ENCODE results near the gene GNL1.
A peak's percentile ranks its signal among the peaks of the same experiment; 100 is the strongest.

- TF ChIP-seq POLR2A (IDR thresholded peaks at IDR 0.05; ENCODE audit: low read depth, low read length) (no peak), CTCF (IDR thresholded peaks at IDR 0.05 in 2 of 3, conservative IDR thresholded peaks at IDR 0.05 in 1 of 3; ENCODE audit: control insufficient read depth in 2 of 3, extremely low read depth in 1 of 3, insufficient read depth in 1 of 3, low read depth in 3 of 3, low read length in 3 of 3) (no peak), SP1 (IDR thresholded peaks at IDR 0.05; ENCODE audit: low read depth, low read length) (no peak), EZH2 (IDR thresholded peaks at IDR 0.05; ENCODE audit: borderline replicate concordance, control insufficient read depth, low read depth, low read length) (no peak), ZZZ3 (IDR thresholded peaks at IDR 0.05; ENCODE audit: control insufficient read depth, insufficient read length, low read depth) (no peak), NR2F1 (conservative IDR thresholded peaks at IDR 0.05) (peak; percentile 48), HDAC2 (IDR thresholded peaks at IDR 0.05) (no peak), ZNF24 (IDR thresholded peaks at IDR 0.05) (no peak), NBN (IDR thresholded peaks at IDR 0.05) (no peak), NRF1 (conservative IDR thresholded peaks at IDR 0.05; ENCODE audit: low read depth, low read length) (no peak)
Measured at GRCh38 chr6:30530014-30530413, 26.3 kb downstream of the GNL1 start.

Data from GM12878 (cell line).